Left ventricle myocardium superior (tissue), 1 donor: ENCODE data around the gene ST13. TPM values are rescaled to one million over a fixed set of nuclear protein-coding genes. Genes with fewer than 3 reads are reported as not detected.
"Not testable (repeated sequence)": the region's sequence is repeated elsewhere in the genome, so short reads cannot be mapped to it uniquely, and the experiment has no call there.

Experiments used
- ATAC-seq: fragments of 200-7000 bp; cut with Tn5 transposase; one replicate; pipeline ENCODE4 v1.9.1; 2020; ENCODE audit warnings: mild to moderate bottlenecking, moderate library complexity
- DNase-seq: peaks from one replicate; pipeline ENCODE4 v3.0.0-alpha.2; 2020
- intact Hi-C: fragments of 100-400 bp; cut with micrococcal nuclease; formaldehyde crosslinking; loops from one replicate; pipeline ENCODE4 v1.11.0; 2022
- microRNA-seq: library from miRNA; unstranded; fragments of <30 nt; microRNA quantifications from one replicate; pipeline ENCODE4 v1.2.0, GENCODE V29; 2020; ENCODE audit warnings: borderline number of aligned reads
- total RNA-seq: library from RNA; stranded (reverse); fragmentation: NEBNext Ultra II Directional; extraction: Animal tissue kit (Norgen Biotek cat#: 25700); gene quantifications from one replicate; pipeline ENCODE4 v1.2.1, GENCODE V29; 2021
- donor health status: DM: no; HTN: yes; CAD: no; lungs with severe emphysema.

Gene ST13
- total RNA-seq, 1 donor from 2014 or later, result 222 TPM

- intact Hi-C loops, result no loop called here
- no peak for ATAC-seq
Measured at GRCh38 chr22:40799008-40799407, 57.4 kb downstream of the ST13 start.

DNA sequence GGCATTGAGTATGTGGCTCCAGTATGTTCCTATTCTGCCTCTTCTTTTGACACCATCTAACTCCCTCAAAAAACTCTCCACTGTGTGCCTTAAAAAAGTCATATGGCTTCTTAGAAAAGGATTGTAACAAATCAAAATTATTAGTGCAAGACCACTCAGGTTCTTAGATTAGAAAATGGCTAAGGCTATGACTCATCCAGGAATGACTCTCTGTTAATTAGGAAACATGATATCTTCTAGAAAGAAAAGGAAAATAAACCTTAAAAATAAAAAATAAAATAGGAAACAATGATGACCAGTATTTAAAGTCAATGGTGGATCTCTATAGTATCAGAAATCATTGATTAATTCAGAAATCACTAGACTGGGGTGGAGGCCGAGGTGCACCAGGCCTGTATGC lies 59.0 kb downstream of the ST13 start:
- intact Hi-C loops, result no loop called here
- ATAC-seq, result no peak

More at GRCh38 chr22:40799008-40799407, 57.4 kb downstream of the ST13 start:
- DNase-seq, result no peak

GRCh38 chr22:40792451-40792850 lies 64.0 kb downstream of the ST13 start:
- ATAC-seq (no peak), DNase-seq (no peak)
- intact Hi-C loops, result no loop called here

More for the DNA sequence above, 59.0 kb downstream of the ST13 start:
- DNase-seq, result no peak

DNA sequence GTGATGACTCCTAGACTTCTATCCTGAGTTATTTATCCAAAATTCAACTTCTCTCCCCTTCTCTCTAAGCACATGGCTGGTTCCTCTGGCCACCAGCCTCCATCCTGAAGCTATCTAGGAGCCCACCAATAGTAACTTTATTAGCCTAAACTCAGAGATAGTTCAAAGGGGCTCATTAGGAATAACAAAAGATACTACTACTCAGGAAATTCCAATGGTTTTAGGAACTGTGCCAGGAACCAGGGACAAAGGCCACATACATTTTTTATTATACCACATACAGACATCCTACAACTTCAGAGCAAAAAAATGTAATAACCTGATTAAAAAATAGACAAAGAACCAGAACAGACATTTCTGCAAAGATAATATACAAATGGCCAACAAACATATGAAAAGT lies 65.2 kb downstream of the ST13 start:
- DNase-seq (no peak), ATAC-seq (no peak)
- intact Hi-C loops, result no loop called here

DNA sequence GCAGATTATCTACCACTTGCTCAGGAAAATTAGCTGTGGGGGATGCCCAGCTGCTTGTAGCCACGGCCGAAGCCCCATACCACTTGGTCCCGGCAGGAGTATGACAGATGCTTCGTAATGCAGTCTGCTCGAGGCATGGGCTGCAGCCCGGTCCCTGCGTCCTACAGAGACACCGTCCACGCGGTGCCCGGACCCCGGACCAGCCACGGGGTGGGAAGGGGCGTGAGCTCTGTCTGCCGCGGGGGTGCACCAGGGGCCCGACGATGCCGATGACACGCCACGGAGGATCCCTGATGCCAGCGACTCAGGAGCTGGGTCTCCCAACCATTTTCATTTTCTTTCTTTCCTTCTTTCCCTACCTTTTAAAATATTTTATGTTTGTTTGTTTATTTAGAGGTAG lies 67.3 kb downstream of the ST13 start:
- intact Hi-C loops, result no loop called here
- ATAC-seq (no peak), DNase-seq (no peak)

GRCh38 chr22:40782521-40782920 lies 73.9 kb downstream of the ST13 start:
- ATAC-seq (no peak), DNase-seq (no peak)
- intact Hi-C loops, result no loop called here

DNA sequence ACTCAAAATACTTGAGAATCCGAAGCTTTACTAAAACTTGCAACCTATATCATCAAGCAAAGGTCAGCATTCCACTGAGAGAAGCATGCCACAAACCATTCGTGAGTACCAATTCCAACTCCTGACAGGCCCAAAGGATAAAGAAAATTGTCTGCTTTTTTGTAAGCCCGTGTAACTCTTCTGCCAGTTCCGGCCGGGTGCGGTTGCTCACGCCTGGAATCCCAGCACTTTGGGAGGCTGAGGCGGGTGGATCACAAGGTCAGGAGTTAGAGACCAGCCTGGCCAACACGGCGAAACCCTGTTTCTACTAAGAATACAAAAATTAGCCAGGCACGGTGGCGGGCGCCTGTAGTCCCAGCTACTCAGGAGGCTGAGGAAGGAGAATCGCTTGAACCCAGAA lies 74.7 kb downstream of the ST13 start:
- DNase-seq, intact Hi-C loops, ATAC-seq: not testable (repeated sequence)

Small RNAs within 50 kb of the gene (microRNA-seq; reads per million reads assigned to microRNA genes)
- not detected for gene MIR4766

Other genes starting within 250 kb of the ST13 start
- gene MRTFA, start 219.9 kb downstream of the ST13 start, total RNA-seq, result 32.5 TPM
- 1.4 TPM for gene MCHR1, start 177.2 kb downstream of the ST13 start, total RNA-seq
- 3.3 TPM for gene SLC25A17, start 37.3 kb downstream of the ST13 start, total RNA-seq
- 25.7 TPM for gene XPNPEP3, start 509 bp upstream of the ST13 start, total RNA-seq
- not detected for gene DNAJB7, start 5.5 kb upstream of the ST13 start, total RNA-seq
- 65.9 TPM for gene RBX1, start 94.7 kb upstream of the ST13 start, total RNA-seq
- gene EP300, start 236.0 kb upstream of the ST13 start, total RNA-seq, result 30.5 TPM